T-helper 22 cell (primary cell): ENCODE data around the gene IGFBP4.
A peak's percentile ranks its signal among the peaks of the same experiment; 100 is the strongest.

ENCODE experiments used
- DNase-seq: peaks from one replicate; pipeline ENCODE4 v3.0.0-alpha.2; 2020; ENCODE audit warnings: low read depth

IGFBP4 gene

DNA sequence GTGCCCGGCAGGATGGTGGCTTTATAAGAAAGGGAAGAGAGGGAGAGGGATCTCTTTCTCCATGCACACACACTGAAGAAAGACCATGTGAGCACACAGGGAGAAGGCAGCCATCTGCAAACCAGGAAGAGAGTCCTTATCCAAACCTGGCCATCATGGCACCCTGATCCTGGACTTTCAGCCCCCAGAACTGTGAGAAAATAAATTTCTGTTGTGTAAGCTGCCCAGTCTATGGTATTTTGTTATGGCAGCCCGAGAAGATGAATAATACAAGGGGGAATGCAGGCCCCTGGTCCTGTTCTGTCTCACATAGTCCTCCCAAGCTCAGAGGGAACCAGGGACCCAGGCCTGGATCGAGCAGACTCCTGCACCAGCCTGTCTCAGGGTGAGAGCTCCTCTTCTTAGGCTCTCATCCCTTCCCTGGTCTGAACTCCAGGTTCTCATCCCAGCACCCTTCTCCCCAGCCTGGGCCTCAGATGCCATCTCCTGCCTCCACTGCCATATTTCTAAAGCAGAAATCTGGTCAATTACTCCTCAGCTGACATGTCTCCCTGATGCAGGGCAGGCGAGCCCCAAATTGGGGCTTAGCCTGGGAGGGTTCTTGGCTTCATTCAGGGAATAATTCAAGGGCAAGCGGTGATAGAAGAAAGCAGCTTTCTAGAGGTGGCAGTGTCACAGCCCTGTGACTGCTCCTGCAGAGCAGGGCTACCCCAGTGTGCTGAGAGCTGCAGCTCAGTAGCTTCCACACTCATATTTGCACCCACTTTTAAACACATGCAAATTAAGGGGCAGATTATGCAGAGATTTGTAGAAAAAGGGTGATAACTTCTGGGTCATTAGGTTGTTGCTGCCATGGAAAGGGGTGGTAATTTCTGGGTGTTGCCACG lies 28.8 kb downstream of the IGFBP4 start:
- DNase-seq: no peak

DNA sequence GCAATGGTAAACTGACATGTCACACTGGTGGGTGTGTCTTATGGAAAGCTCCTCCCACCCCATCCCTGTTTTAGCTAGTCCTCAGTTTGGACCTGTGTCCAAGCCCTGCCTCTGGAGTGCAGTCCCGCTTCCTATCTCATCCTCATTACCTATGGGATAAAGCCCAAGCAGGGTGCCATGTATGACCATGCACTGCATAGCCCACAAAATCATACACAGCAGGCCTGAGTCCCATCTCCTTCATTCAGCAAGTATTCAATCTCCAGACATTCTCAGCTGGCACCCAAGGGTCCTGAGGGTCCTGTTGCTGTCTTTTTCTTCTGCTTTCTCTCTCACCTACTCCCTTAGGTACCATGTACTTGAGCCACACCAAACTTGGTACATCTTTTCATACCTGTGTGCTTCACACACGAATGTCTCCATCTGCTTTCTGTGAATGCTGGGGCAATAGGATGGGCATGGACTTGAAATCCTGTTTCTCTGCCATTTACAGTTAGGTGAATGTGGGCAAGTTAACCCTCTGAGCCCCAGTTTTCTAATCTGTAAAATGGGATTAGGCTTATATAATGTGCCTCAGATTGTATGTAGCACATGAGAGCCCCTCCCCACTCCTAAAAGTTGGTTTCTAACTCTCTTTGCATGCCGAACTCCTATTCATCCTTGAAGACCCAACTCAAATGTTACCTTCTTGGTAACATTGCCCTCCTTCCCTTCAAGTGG lies 29.6 kb downstream of the IGFBP4 start:
- DNase-seq: no peak

DNA sequence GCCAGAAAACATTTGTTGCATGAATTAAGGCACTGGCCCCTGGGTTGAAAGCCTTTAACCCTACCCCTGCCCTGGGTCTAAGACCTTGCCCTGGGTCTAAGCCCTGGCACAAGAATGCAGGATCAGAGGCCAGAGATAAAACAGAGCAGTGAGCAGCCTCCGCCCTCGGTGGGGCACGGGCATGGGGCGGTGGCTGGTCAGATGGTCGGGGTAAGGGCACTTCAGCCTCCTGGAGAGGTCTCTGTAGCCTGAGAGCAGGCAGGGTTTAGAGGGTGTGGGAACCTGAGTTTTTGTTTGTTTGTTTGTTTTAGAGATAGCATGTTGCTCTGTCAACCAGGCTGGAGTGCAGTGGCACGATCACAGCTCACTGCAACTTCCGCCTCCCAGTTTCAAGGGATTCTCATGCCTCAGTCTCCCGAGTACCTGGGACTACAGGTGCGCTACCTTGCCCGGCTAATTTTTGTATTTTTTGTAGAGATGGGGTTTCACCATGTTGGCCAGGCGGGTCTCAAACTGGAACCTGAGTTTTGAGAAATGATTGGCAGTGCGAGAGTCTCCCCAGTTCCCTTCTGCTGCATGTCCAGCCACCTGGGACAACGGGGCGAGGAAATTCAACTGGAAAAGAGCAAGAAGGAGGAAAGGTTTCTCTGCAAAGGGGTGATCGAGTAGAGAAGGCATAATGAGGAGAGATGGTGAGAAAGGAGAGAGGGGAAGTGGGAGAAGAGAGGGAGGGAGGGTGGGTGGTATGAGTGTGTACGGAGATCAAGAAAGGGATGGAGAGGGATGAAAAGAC lies 30.5 kb downstream of the IGFBP4 start:
- no peak for DNase-seq

DNA sequence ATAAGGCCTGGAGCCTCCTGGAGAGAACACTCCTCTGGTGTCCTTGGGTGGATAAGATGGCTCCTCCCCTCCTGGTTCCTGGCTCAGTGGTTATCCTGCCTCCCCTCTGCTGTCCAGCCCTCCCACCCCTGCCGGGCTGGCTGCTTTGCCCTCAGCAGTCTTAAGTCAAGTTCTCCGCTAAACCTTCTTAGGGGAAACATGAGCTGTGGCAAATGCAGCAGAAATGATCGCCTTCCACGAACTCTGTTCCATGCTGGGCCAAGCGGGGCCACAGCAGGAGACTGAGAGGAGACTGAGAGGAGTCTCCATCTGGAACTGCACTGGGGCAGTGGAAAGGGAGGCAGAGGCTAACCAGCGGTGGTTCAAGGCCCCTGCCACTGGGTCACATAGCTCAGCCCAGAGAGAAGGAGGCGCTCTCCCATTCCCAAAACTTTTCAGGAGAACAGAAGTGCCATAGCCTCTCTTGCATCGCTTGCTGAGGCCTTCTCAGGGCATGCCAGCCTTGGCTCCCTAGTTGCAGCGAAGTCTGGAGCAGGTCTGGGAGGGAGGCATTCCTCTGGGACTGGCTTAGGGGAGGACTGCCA lies 31.3 kb downstream of the IGFBP4 start:
- DNase-seq: no peak

DNA sequence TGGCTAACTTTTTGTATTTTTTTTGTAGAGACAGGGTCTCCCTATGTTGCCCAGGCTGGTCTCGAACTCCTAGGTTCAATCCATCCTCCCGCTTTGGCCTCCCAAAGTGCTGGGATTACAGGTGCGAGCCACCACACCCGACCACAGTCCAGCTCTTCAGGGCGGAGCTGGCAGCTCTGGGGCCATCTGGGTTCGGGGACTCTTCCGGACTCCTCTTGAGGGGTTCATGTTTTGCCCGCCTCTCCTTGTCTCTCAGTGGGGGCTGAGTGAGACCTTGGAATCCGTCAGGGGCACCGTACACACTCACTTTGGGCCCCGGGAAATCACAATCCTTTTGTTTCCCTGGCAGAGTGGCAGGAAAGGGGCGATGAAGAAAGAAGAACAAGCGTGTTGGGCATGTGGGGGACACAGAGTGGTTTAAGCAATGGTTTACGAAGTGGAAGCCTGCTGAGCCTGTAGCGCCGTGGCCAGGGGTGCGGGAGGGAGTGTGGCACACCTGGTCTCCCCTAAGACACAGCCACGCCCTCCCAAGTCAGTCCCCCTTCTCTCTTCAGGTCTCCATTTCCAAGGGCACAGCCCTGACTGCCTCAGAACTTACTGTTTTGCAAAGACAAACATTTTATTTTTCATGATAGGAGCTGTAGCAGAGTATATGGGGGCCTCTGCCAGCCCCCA lies 32.1 kb downstream of the IGFBP4 start:
- DNase-seq: no peak

DNA sequence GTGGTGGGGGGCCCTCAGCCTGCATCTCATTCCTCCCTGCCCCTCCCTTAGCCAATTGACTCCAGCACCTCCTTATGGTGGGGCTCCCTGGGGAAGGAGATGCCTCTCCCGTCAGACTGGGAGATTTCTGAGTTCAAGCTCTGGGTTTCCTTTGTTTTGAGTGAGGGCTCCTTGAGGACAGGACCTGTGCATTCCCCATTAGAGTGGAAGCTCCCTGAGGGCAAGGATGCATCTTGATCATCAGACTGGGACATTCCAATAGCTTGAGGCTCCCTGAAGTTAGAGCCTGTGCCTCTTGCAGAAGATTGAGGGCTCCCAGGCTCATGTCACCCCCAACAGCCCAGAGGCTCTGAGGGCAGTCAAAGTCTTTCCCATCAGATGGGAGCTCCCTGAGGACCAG lies 34.5 kb downstream of the IGFBP4 start:
- no peak for DNase-seq

DNA sequence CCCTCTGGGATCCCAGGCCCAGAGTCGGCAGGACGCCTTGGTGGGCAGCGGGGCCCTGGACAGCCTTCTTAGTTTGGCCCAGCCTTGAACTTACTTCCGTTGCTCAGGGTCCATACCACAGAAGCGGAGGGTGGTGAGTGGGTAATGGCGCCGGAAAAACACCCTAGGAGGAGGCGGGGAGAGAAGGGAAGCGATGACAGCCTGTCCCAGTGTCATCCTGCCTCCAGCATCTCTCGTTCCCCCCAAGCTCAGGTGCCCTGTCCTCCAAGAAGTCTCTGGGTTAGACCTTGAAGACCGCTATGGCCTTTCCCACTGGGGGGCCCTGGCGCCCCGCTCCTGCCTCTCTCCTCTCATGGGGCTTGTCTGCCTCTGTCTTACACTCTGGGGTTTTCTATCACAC lies 35.2 kb downstream of the IGFBP4 start:
- no peak for DNase-seq

DNA sequence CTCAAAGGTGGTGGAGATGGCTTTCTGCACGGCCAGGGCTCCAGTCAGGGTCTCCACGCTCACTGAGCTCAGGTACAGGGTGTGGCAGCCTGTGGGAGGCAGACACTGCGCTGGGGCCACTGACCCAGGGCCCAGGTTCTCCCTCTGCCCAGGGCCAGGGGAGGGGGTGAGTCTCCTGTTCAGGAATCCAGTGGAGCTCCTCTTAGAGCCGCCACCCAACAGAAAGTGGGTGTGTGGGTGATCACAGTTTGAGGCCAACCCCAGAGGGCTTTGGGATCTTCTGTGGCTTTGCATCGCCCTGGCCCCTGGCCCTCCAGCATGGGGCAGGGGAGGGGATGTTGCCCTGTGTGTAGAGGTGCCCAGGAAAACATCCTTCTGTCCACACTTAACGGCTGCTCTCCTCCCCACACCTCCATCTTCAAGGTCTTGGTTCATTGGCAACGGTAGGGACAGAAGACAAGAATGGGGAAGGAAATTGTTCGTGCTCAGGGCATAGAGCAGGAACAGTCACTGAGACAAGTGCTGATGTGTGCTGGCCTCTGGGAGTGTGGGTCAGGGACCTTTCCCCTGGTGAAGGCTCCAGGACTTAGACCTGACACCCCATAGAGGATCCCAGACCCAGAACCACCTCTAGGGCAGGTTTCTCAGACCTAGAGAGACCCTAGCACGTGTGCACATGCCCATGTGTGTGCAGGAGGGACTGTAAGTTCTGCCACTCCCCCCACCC lies 36.7 kb downstream of the IGFBP4 start:
- no peak for DNase-seq

DNA sequence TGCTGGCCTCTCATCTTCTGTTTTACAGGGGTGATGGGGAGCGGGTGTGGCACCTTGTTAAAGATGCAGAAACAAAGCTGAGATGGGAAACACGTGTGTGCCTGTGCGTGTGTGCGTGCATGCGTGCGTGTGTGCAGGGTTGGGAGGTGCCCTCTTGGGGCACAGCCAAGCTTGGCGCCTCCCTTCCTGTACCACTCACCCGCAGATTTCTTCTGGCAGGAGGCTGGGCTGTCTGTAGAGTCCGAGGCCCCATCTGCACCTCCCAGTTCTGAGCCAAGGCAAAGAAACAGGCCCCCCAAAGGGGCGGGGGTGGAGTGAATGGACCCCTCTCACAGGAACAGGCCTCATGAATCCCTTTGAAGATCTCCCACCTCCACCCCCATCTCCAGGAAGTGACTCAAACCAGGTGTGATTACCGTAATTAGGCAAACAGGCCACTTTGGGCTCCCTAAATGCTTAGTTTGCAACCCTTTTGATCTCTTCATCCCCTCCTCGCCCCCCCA lies 37.3 kb downstream of the IGFBP4 start:
- DNase-seq: peak; percentile 74

DNA sequence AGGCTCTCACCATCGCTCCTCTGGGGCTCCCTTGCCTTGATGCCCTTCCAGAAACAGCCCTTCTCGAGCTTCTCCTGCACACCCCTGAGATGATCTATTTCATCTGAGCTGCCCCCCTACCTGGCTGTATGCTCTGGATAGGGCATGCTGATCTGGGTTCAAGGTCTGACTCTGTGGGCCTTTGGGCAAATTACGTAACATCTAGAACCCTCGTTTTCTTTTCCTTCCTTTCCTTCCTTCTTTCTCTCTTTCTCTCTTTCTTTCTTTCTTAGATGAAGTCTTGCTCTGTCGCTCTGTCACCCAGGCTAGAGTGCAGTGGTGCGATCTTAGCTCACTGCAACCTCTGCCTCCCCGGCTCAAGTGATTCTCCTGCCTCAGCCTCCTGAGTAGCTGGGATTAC lies 37.9 kb downstream of the IGFBP4 start:
- no peak for DNase-seq

DNA sequence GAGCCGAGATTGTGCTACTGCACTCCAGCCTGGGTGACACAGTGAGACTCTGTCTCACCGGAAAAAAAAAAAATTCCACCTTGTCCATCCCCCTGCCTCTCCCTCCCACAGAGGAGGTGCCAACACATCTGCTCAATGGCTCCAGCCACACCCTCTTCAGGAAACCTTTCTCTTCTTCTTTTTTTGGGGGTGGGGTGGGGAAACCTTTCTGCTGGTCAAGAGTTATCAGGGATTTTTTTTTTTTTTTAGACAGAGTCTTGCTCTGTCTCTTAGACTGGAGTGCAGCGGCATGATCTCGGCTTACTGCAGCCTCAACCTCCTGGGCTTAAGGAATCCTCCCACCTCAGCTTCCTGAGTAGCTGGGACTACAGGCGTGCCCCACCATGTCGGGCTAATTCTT lies 39.5 kb downstream of the IGFBP4 start:
- DNase-seq: no peak

DNA sequence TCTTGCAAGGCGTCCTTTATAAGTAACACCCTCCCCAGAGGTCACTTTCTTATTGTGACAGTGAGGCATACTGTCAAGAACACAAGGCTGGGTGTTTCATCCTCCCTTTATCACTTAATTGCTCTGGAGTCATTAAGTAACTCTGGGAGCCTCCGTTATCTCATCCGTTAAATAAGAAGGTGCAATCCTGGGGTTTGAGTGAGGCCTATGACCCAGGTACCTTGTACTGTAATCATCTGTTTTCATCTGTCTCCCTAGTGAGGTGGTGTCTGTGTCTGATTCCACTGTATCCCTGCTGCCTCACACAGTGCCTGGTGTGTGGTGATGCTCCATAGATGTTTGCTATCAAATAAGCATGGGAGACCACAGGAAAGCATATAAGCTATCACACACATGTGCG lies 40.4 kb downstream of the IGFBP4 start:
- no peak for DNase-seq

DNA sequence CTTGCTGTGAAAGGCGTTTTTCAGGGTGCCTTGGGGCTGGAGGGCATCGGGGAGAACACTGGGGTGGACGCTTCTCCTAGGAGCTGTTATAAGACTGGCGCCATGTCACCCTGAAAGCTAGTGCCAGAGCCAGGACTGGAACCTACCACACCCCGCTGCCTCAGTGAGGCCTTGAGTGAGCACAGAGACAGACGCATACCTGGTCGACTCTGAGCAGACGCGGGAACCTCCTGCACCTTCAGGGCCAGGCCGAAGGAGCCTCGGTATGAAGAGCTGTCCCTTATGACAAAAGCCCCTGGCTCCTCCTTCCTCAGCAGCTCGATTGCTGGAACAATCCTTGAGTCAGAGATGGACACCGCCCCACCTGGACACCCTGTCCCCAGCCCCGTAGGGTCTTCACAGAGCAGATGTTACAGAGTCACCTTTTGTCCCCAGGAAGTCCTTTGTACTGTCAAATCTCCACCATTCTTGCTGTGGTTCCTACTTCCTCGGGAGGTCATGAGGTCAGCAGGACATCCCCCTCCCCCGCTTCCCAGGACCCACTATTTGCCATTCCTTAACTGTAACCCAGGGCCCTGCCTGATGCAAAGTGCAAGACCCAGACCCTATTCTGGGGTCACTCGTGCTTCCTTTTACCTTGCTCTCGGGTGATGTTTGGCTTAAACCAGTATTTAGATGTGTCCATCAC lies 41.2 kb downstream of the IGFBP4 start:
- no peak for DNase-seq

DNA sequence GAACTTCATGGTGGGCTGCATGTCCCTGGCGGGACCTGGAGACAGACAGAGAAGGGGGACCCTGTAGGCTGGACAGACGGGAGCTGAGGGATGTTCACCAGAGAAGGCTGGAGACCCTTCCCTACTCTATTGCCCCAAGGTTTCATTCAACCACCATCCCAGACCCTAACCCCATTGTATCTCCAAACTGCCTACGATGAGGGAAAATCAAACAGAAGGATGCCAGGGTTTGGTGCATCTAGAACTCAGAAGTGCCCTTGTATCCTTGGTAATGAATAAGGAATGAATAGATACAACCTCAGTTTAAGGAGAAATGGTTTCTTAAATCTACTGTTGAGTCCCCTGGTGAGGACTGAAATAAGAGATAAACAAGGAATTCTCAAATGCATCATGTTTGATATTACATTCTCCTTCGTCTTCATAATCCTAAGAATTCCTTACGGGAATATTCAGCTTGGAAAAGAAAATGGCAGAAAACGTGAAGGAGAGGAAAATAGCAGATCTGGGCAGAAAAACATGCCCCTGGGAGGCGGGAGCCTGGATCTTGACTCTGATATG lies 41.8 kb downstream of the IGFBP4 start:
- no peak for DNase-seq

DNA sequence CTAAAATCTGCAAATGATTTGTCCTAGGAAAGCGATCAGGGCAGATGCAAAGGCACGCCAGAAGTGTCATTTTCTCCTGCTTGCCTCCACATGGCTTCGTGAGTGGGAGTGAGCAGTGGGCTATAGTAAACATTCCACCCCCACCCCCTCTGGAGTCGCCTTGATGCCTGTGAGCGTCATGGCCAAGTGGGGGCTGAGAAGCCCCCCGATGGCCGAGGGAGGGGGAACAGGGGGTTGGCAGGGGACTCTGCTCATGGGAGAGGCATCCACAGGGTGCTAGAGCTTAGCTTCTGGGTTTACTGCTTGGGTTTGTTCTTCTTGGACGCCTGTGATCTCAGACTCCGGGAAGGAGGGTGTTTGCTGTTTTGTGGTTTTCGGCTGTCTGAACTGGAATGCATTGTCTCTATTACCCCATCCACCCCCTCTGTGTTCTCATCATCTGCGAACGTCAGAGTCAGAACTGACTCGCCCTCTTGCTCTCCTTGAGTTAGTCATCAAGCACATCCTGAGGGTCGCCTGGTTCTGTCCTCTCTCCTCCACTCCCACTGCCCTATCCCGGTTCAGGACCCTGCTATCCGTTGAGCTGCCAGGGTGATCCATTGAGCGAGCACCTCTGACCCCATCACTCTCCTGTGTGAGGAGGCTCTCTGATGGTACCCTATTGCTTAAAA lies 42.7 kb downstream of the IGFBP4 start:
- peak; percentile 36 for DNase-seq

DNA sequence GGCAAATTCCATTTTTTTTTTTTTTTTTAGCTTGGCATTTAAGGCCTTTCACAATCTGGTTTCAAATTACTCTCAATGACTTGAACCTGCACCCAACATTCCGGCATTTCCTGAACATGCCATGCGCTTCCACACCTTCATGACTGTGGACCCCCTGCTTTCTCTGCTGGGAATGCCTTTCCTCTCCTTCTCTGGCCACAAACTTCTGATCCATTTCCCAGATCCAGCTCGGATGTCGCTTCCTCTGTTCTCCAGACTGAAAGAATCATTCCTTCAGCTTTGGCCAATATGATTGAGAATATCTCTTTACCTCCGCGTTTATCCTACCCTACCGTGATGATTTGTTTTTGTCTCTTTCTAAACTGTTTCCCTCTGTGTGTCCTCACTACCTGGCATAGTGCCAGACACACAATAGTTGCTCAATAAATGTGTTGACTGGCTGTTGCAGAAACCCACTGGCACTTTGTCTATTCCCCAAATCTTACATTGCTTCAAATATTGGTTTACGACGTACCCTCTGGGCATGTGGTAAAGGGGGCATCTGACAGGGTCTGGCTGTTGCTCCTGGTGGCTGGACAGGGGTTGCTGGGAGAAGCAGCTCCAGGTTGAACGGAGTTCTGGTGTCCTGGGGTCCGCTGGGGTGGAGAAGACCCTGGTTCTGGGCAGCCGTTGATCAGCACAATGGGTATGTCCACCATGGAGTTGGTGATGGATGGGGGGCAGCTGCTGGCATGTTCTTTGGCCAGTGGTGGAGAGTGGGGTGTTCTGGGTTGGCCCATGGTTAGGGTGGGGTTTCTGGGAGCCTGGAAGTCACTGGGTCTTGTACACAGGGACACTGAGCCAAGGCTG lies 43.5 kb downstream of the IGFBP4 start:
- no peak for DNase-seq

DNA sequence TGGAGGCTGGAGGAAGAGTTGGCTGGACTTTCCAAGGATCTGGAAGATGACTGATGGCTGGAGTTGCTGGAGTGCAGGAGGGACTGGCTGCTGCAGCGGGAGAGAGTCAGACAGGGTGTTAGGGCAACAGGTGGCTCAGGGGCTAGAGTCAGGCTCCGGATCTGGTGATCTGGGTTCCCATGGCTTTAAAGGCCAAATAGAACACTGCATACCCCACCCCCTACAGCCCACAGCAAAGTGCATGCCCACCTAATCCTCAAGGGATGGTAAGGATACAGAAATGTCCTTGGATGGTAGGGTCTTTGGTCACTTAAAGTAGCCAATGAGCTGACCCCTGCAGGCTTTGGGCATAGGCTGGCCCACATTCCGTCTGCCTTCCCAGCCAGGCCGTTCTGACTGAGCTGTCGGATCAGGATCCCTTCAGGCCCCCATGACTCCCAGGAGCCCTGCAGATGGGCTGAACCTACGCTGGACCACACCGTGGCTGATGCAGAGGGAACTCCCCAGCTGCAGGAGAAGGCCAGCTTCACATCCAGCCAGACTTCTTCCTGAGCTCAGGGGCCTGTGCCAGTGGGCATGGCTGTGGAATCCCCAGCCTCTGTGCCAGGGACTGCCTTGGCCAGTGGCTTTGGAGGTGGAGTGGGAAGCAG lies 44.2 kb downstream of the IGFBP4 start:
- no peak for DNase-seq

DNA sequence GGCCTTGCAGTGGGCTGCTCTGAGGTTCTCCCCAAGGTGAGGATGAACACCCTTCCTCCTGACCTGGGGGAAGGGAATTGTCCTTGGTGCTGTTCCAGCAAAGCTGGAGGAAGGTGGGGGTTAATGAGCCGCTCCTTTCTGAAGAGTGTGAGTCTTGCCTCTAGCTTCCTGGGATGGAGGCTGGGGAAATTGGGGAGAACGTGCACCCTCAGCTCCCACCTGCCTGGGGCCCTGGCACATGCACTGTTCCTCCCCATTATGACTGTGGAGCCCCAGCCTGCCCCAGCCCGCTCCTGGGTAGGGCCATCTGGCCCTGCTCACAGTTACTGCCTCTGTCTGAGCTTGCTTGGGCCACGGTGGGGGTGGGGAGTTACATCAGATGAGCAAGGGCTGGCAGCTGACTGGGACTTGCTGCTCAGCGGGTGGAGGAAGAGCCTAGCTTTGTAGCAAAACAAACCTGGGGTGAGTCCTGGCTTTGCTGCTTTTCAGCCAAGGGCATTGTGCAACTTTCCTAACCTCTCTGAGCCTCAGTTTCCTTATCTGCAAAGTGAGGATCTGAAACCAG lies 47.1 kb downstream of the IGFBP4 start:
- DNase-seq: no peak
